Calu3 (cell line): ENCODE data around the gene FHL3. TPM values are rescaled to one million over a fixed set of nuclear protein-coding genes. Genes with fewer than 3 reads are reported as not detected.
A peak's percentile ranks its signal among the peaks of the same experiment; 100 is the strongest.
"Not testable (repeated sequence)": the region's sequence is repeated elsewhere in the genome, so short reads cannot be mapped to it uniquely, and the experiment has no call there.

ENCODE experiments used
- BruUV-seq: library from RNA; stranded (reverse); fragments of 400-500 nt; replicated peaks from 2 replicates; lab custom pipeline; 2021; lab: Mats Ljungman, UMichigan
- CTCF ChIA-PET: fragments of 300-600 bp; sonication (Branson Sonifier 250); formaldehyde crosslinking; loops from one replicate; lab custom pipeline; 2022; ENCODE audit warnings: antibody characterized with exemption; lab: Charles Lee
- DNase-seq: peaks from one replicate; pipeline ENCODE4 v3.0.0; 2022
- H3K27ac Mint-ChIP-seq: one replicate; pipeline ENCODE4 v1.8.0; 2022; ENCODE audit warnings: mixed read lengths; ENCODE audit not compliant: unreplicated experiment
- H3K27me3 Mint-ChIP-seq: one replicate; pipeline ENCODE4 v1.8.0; 2022; ENCODE audit warnings: mixed read lengths; ENCODE audit not compliant: unreplicated experiment
- H3K36me3 Mint-ChIP-seq: one replicate; pipeline ENCODE4 v1.8.0; 2022; ENCODE audit warnings: mild to moderate bottlenecking, moderate library complexity, mixed read lengths; ENCODE audit not compliant: insufficient read depth, unreplicated experiment
- H3K4me1 Mint-ChIP-seq: one replicate; pipeline ENCODE4 v1.8.0; 2022; ENCODE audit warnings: mild to moderate bottlenecking, low read depth, mixed read lengths; ENCODE audit not compliant: unreplicated experiment
- H3K4me3 Mint-ChIP-seq: one replicate; pipeline ENCODE4 v1.8.0; 2022; ENCODE audit warnings: mild to moderate bottlenecking, low read depth, moderate library complexity, mixed read lengths; ENCODE audit not compliant: unreplicated experiment
- H3K9me3 Mint-ChIP-seq: one replicate; pipeline ENCODE4 v1.8.0; 2022; ENCODE audit warnings: low read depth, mixed read lengths; ENCODE audit not compliant: unreplicated experiment
- intact Hi-C: fragments of 100-400 bp; cut with micrococcal nuclease; formaldehyde crosslinking; loops from one replicate; pipeline ENCODE4 v1.10.0; 2022; ENCODE audit not compliant: unreplicated experiment
- total RNA-seq: library from RNA; stranded (reverse); gene quantifications from 2 replicates; pipeline ENCODE4 v1.2.3, GENCODE V29; 2022
- TF ChIP-seq, protein P1 (sequence below): fragments of 200-600 bp; IDR thresholded peaks from one replicate; pipeline ENCODE4 v1.8.0; 2022; ENCODE audit warnings: antibody characterized with exemption; ENCODE audit not compliant: unreplicated experiment

The FHL3 gene
- total RNA-seq, 1 experiment from 2014 or later: 20.4 TPM

DNA sequence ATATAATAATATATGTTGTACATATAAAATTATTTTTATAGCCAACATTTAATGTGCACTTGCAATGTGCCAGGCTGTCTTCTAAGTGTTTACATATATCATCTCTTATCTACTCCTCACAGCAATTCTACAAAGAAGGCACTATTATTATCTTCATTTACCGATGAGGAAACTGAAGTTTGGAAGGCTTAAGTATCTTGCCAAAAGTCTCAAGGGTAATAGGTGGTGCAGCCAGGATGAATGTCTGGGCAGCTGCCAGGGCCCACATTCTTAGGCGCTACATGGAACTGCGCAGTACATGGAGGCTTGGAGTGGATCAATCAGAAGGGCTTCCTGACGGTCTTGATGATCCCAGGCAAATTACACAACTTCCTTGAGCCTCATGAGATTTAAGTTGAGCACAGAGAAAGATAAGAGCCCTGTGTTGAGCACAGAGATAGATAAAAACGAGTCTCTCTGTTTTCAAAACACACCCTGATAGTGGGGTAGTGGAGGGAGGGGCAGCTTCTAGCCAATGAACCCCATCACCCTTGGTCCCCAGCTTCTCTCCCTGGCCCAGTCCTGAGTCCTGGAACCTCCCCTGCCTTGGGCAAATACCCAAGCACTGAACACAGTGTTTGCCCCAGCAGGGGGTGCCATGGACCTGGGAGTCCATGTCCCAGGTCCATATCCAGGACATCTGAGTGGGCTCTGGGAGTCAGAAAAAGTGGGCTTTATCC is 32.1 kb upstream of the FHL3 start:
- Mint-ChIP-seq H3K4me1 (no peaks in the 10 kb centered on the region), H3K4me3 (no peak overlapping the region), H3K27ac (no peak overlapping the region), H3K9me3 (no peaks in the 10 kb centered on the region), H3K27me3 (peaks cover 54% of the 10 kb centered on the region), H3K36me3 (no peaks in the 10 kb centered on the region)
- BruUV-seq: no TSS peak
- intact Hi-C loops: no loop called here
- CTCF ChIA-PET: interaction anchor here (0.7 kb wide), 2 partner anchors 115 to 841 kb away, joined by 4 to 7 read pairs; no protein-coding TSS in a partner anchor
- TF ChIP-seq, protein P1, sequence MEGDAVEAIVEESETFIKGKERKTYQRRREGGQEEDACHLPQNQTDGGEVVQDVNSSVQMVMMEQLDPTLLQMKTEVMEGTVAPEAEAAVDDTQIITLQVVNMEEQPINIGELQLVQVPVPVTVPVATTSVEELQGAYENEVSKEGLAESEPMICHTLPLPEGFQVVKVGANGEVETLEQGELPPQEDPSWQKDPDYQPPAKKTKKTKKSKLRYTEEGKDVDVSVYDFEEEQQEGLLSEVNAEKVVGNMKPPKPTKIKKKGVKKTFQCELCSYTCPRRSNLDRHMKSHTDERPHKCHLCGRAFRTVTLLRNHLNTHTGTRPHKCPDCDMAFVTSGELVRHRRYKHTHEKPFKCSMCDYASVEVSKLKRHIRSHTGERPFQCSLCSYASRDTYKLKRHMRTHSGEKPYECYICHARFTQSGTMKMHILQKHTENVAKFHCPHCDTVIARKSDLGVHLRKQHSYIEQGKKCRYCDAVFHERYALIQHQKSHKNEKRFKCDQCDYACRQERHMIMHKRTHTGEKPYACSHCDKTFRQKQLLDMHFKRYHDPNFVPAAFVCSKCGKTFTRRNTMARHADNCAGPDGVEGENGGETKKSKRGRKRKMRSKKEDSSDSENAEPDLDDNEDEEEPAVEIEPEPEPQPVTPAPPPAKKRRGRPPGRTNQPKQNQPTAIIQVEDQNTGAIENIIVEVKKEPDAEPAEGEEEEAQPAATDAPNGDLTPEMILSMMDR: no peak
- peak; percentile 35 for DNase-seq

DNA sequence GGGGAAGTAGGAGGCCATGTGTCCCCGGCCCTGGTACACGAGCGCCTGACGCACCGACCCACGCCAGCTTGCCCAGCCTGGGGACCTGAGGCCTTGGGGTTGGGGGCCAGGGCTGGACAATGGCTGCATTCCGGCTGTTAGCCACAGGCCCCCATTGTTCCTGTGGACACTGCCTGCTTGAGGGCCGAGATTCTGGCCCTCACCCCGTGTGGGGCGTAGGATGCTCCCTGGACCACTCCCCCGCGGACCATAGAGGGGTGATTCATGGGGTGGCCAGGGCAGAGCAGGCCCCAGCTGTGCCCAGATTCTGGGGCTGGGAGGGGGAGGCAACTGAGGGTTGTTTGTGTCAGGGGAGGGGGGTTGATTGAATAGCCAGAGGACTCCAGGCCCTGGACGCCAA is 29.6 kb upstream of the FHL3 start:
- CTCF ChIA-PET: interaction anchor here (0.6 kb wide), 3 partner anchors 17 to 795 kb away, joined by 4 read pairs; no protein-coding TSS in a partner anchor
- intact Hi-C loops: no loop called here
- DNase-seq: no peak
- Mint-ChIP-seq H3K4me3 (no peak overlapping the region), H3K9me3 (no peaks in the 10 kb centered on the region), H3K36me3 (no peaks in the 10 kb centered on the region), H3K4me1 (no peaks in the 10 kb centered on the region), H3K27me3 (peaks cover 29% of the 10 kb centered on the region), H3K27ac (no peak overlapping the region)
- TF ChIP-seq, protein P1: no peak
- BruUV-seq: no TSS peak

DNA sequence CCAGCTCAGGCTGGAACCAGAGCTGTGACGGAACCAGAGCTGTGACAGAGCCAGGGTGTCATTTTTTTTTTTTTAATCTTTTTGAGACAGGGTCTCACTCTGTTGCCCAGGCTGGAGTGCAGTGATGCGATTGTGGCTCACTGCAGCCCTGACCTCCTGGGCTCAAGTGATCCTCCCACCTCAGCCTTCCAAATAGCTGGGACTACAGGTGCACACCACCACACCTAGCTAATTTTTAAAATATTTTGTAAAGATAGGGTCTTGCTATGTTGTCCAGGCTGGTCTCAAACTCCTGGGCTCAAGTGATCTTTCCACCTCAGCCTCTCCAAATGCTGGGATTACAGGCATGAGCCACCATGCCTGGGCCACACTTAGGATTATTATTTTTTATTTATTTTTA is 27.7 kb upstream of the FHL3 start:
- CTCF ChIA-PET, H3K4me3 Mint-ChIP-seq, H3K9me3 Mint-ChIP-seq, DNase-seq, H3K36me3 Mint-ChIP-seq, intact Hi-C loops, BruUV-seq, H3K4me1 Mint-ChIP-seq, H3K27ac Mint-ChIP-seq: not testable (repeated sequence)
- peaks cover 13% of the 10 kb centered on the region for H3K27me3 Mint-ChIP-seq

DNA sequence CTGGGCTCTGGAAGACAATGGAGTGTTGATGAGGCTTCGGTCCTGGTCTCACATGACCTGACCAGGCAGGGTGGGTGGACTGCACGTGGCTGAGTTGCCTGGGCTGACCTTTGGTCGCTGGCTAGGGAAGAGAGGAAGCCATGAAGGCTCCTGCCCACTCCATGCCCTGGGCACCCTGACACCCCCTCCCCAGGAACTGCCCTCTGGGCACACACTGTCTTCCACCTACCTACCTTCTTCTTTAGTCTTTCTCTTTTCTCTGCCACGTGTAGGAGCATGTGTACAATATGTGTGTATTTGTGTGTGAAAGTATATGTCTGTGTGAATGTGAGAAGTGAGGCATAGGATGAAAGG is 26.2 kb upstream of the FHL3 start:
- H3K4me3 Mint-ChIP-seq: no peak overlapping the region
- no peaks in the 10 kb centered on the region for H3K4me1 Mint-ChIP-seq
- no peak for DNase-seq
- H3K27ac Mint-ChIP-seq: no peak overlapping the region
- BruUV-seq: no TSS peak
- H3K9me3 Mint-ChIP-seq: no peaks in the 10 kb centered on the region
- H3K27me3 Mint-ChIP-seq: peaks cover 13% of the 10 kb centered on the region
- CTCF ChIA-PET: no interaction called here
- intact Hi-C loops: no loop called here
- TF ChIP-seq, protein P1: no peak
- H3K36me3 Mint-ChIP-seq: peaks cover 9% of the 10 kb centered on the region
